GM18867 (cell line): ENCODE data around the gene ZFYVE21.

Source experiments
- ATAC-seq: cut with Tn5 transposase; IDR thresholded peaks from one replicate; pipeline ENCODE4 v1.9.1; 2021; ENCODE audit warnings: mild to moderate bottlenecking, moderate library complexity; ENCODE audit not compliant: unreplicated experiment

Gene ZFYVE21

DNA sequence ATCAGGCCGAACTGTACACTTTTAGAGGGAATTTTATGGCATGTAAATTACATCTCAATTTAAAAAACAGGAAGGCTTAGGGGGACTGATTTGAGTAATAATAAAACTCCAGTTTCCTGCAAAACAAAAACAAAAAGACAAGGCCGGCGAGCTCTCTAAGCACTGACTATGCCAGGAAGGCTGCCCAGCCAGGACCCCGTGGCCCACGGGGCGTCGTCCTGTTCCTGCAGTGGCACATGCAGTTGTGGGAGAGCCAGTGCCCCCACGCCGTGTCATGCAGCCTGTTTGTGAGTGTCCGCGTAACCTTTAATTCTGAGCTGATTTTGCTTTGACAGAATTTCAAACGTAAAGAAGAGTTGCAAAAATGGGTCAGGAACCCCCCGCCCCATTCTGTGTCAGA, 10.9 kb upstream of the ZFYVE21 start:
- ATAC-seq = no peak

DNA sequence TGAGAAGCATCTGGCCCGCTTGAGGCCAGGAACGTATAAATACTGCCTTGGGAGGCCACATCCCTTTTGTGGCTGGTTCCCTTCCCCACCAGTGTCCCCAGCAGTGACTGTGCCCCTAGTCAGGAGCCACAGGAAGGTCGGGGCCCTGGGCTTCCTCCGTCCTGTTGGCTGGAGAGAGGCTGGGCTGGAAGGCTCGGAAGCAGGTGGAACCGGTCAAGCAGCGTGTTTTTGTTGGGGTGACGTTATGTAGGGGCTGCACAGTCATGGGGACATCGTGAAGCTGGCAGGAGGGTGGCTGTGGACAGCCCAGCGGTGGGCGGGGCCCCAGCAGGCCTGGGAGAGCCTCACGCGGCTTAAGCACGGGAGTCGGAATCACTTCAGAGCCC, 10.5 kb upstream of the ZFYVE21 start:
- no peak for ATAC-seq

DNA sequence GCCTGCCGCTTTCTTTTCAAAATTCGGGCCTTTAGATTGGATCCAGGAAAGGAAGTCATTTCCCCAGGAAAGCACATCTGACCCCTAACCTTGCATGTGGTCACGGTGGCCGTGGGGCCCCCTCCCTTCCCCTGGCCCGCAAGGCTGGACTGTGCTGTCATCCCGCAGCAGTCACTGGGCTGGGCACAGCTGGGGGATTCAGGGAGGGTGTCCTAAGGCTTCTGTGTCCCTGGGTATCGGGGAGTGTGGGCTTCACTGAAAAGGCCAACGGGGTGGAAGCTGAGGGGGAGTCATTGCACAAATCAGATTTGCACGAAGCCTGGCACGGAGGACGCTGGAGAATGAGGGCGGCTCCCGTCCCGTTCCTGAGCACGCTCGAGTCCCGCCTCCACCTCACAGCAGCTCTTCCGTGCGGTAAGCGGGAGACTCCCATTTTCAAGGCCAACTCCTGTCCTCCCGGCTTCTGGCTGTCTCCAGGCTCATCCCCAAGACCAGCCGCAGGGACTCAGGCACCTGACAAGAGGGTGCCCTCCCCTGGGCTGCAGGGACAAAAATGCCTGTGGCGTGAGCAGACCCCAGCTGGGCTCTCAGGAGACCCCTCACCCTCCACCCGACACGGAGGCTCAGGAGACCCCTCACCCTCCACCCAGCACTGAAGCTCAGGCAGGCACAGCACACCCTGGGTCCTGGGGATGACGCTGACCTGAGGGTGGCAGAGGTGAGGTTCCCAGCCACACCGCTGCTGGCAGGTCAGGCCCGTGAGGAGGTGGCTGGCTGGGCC, 9.9 kb upstream of the ZFYVE21 start:
- no peak for ATAC-seq

DNA sequence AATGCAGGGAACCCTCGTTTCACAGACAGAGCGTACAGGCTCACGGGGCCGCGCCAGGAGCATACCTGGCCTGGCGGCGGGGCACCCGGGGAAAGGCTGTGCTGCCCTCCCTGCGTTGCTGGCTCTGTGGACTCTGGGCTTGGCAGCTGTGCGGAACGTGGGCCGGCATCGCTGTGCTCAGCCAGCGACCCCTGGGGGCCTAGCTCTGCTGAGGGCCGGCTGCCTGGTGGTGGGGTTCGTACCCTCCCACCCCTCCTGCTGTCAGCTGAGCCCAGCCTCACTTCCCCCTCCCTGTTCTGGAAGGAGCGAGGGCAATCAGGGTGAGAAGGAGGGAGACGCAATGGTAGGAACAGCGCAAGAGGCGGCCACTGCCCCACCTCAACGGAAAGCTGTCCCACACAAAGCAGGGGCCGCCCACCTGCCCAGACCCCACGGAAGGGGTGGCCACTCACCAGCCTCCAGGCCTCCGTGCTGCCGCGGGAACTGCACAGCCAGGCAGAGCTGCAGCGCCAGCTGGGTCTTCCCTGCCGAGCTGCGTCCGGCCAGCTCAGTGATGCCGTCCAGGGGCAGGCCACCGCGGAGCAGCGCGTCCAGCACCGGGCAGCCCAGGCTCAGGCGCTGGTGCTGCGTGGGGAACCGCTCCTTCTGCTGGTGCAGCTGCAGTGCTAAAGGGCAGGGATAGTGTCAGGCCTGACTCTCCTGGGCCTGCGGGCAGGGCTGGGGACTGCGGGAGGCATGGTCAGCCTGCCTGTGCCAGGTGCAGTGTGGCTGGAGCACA, 8.9 kb upstream of the ZFYVE21 start:
- ATAC-seq = no peak

DNA sequence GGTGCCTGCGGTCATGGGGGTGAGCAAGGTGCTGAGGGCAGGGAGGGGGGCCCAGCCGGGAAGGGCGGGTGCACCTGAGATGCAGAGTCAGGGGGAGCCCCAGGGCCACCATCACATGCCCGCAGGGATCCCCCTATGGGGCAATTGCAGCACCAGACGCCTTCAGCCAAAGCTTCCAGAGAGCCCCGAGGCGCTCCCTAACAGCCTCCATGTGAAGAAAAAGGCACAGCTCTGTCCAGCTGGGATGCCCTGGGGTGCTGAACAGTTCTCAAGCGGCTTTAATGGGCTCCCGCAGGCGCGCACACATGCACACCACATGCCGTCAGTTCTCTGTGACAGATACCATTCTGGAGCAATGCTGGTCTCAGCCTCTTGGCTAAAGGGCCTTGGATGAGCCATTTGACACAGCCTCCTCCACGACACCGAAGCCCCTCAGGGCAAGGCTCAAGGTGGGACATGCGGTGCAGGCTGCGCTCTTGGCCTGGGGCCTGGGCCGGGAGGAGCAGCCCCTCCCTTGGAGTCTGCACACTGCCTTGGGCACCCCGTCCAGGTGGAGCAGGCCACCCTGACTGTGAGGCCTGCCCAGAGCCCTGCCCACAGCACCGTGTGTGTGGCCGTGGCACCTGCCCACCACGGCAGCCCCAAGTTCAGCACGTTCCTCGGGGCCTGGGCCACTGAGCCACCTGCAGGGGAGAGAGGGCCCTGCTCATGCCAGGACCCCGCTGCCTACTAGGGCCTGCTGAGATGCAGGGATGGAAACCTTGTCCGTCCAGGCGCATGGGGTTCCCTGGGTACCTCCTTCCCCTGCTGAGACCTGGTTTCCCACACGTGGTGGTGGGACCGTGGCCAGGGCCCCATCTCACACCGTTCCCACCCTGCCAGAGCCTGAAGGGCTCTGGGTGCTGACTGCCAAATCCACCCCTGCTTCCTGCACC, 8.0 kb upstream of the ZFYVE21 start:
- no peak for ATAC-seq

DNA sequence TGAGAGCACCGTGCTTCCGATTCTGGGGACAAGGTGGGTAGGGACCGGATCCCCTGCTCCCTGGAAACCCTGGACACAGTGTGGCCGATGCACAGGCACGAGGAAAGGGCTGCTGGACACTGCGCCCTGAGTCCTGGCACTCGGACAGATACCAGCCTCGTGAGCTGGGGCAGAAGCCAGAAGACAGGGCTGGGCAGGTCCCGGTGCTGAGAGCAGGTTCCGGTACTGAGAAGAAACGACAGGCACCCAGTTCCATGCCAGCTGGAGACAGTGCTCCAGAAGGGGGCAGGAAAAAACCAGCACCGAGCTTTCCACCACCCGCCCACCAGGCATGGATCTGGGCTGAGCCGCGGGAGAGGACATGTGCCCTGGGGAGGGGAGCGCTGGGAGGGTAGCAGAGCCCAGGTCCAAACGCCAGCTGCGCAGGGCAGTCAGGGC, 6.8 kb upstream of the ZFYVE21 start:
- ATAC-seq = no peak

DNA sequence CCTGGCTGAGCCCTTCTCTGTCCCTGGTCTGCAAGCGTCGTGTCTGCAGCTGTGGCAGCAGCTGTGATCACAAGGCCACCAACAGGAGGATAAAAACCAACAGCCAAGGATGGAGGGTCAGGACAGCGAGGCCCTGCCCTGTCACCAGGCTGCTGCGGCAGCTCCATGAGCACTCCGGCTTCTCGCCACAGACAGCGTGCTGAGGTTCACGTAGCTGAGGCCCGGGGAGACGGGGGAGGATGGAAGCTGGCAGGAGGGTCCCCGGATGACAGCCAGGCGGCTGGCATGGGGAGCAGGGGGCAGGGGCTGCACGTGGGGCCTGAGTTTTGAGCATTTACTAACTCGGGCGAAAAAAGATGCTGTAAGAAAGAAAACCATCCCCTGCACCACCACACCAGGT, 5.8 kb upstream of the ZFYVE21 start:
- no peak for ATAC-seq

DNA sequence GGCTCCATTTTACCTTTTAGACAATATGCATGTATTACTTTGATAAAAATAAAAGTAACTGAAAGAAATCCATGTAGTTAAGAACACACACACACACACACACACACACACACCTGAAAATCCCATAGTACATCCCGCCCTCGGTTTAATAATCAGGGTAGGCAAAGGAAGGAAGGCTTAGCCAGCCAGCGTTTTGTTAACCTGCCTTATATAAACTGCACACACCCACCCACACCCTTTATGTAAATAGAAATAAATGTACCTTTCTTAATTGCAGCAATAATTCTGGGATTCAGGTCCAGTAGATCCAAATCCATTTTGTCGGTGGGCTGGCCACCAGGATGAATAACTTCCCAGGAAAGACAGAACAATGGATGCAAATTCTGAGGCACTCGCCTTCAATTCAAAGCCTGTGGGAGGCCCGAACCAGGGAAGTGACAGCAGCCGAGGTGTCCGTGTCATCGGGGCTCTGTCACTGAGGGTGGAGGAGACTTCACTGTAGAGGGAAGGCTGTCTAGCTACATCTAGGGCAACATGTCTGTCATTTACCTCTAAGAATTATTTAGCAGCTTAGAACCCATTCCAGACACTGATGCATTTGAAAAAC, 4.7 kb upstream of the ZFYVE21 start:
- ATAC-seq = no peak

DNA sequence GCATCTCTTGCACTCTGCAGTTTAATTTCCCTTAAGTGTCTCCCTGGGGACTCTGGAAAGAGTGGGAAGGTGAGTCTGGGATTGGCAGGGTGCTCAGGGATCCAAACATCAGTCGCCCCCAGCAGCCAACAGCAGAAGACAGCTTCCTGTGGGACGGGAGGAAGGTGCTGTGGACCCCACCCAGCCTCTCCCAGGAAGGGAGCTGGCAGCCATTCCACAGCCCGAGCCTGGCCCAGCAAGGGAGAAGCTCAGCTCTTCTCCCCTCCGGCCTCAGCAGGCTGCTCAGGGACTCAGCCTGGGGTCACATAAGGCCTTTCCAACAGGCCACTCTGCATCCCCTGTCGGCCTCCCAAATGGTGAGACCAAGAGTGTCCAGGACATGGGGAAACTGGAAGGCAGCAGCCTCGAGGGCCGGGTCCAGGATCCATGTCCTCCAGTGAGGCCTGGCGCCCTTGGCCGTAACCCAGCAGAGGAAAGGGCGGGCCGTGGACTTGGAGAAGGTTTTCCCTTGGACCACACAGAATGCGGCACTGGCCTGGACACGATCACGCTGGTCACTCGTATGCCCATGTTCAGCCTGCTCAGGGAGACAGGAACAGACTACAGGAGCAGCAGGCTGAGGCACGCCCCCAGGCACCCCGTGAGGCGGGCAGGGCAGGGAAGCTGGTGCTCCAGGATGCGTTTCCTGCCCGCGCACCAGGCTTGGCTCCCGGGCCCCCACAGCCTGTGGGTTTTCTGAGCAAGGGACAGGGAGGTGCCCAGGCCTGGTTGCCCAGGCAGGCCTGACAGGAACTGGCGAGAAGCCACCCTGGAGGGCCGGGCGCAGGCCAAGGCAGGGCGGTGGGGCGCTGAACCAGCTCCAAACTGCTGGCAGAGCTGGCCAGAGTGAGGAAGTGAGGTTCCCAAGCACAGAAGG, 3.8 kb upstream of the ZFYVE21 start:
- no peak for ATAC-seq

DNA sequence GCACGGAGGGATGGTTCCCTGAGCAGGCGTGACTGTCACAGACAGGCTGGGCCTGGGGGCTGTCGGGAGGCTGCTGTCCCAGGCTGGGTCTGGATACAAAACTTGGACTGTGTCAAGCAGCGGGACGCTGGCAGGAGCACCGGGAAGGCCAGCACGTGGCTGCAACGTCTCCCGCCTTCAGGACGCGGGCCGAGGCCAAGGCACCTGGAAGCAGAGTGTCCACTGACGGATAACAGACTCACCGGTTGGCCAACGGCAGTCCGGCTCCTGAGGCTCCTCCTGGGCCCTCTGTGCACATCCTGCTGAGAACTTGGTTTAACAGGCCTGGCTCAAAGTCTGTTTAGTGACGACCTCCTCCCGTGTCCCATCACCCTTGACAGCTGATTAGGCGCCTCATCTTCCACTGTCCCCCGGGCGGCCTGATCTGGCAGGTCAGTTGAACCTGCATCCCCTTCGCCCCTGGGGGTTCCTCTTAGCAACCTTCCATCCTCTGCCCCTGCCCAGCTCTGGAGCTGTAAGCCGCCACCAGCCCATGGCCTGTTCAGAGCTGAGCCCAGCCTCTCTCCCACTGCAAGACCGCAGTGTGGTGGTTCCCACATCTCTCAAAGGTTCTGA, 2.9 kb upstream of the ZFYVE21 start:
- ATAC-seq = no peak

DNA sequence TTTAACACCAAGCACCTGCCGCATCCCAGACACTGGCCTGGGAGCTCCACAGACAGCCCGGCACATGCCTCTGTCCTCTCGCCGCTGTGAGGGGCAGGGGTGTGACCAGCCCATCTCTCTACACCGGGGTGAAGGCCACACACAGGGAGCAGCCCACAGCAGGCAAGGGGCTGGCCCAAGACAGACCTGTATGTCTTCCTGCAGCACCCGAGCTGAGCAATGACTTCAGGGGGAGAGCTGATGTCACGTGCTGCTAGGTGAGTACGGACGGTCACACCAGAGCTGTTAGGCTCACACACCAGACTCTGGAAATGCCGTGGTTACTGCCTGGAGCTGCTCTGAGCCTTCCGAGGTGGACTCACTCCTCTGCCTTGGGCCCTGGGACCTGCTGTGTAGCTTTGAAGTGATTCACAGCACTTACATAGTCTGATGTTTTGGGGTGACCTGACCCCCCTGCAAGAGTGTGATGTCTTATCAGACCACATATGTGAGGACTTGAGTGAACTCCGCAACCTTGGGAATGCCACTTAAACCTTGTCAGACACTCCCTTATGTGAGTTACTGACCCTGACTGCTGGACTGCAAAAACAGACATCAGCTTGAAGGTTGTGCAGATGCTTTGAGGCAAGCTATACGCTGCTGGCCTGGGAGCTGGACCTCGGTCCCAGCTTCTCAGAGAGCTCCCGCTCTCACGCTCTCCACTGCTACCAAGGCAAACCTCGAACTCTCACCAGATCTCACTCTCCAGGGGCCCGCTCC, 2.1 kb upstream of the ZFYVE21 start:
- ATAC-seq = no peak

DNA sequence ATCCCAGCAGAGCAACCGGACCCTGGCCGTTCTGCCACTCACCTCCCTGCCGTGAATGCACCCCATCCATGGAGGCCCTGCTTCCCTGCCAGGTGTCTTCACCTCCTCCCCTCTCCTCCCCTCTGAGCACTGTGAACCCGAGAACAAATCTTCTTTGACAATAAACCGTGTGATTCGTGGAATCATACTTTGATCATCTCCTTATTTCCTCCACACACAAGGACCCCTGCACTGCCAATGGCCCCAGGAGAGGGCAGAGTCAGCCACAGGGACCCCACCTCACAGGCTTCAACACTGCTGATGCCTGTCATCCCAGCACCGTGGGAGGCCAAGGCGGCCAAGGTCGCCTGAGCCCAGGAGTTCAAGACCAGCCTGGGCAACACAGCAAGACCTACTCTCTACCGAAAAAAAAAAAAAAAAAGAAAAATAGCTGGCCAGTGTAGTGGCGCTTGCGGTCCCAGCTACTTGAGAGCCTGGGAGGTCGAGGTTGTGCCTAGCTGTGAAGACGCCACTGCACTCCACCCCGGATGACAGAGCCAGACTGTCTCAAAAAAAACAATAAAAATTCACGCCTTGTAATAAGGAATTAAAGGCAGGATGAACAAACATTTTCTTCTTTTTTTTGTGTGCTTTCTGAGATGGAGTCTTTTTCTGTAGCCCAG, 1.4 kb upstream of the ZFYVE21 start:
- ATAC-seq = no peak

DNA sequence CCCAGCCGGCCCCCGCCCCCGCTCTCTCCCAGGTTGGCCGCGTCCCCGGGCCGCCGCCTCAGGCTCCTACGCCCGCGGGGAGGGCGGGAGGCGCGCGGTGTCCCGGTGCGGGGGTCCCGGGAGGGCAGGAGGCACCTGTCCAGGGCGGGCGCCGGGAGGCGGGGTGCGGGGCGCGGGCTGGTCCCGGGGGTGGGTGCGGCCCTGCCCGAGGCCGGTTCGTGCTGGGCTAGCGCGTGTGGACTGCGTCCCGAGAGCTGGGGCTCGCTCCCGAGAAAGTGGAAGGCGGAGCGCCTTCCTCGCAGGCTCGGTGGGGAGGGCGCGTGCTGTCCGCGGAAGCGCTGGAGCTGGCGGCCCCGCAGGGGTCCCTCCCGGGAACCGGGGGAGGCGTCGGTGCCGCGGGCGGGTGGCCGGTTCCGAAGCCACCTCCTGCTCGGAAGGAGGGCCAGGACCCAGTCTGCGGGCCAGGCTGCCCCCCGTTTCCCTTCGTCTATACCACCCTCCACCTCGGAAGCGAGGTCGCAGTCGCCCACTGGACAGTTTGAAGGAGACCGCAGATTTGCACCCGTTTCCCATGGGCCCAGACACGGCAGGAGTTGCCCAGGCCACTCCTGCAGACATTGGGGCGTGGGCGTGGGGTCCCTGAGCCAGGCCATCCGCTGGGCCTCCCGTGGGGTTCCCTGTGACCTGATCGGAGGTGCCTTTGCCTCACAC, 636 bp downstream of the ZFYVE21 start:
- ATAC-seq = peak; percentile 5

DNA sequence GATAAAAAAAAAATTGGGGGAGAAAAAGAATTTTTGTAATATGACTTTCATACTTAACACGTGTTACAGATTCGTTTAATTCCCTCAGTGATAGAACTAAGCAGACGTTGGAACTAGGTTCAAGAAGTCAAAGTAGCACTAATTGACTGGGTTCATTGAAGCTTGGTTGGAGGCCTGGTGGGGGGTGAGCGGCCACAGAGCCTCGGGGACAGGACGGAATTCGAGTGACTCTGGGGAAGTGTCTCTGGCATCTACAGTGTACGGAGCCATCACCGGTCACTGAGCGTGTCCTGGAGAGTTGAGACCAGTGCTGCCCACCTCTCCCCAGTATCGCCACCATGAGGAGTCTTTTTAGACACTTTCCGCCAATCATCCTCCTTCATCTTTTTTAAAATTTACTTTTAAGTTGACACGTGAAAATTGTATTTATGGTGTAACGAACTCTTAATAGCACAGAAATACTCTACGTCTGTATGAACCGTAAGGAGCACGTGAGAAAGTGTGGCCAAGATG, 1.3 kb downstream of the ZFYVE21 start:
- ATAC-seq = no peak

DNA sequence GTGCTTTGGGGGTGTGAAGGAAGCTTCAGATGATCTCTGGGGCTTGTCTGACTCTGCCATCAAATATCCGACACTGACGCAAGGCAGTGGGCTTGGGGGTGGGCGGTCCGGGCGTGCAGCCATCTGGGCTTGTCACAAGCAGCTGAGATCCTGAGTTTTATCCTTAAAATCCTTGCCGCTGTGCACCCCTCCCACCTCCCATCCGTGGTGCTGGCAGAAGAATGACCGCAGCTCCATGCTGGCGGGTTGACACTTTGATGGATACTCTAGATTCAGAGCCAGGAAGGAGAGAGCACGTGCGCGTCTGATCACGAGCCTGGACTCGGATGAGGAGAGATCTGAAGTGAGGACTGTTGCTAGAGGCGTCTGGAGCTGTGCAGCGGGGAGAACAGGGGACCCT, 3.0 kb downstream of the ZFYVE21 start:
- no peak for ATAC-seq

DNA sequence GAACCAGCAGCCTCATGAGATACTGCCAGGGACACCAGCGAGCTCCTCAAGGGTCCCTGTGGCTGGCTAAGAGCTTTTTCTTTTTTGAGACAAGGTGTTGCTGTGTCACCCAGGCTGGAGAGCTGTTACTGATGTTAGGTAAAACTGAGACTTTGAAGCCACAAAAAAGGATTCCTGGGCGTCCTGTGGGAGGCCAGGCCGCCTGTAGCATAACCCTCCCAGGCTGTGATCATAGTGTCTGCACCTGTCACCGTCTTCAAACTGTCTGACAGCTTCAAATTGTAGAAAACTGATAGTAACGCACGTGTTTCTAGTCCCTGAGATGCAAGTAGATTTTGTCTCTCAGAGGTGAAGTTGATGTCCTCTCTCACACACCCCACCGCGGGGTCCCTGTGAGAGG, 4.1 kb downstream of the ZFYVE21 start:
- no peak for ATAC-seq
